GM23338 (cell line): ENCODE results near the gene MS4A5. TPM values are rescaled to one million over a fixed set of nuclear protein-coding genes. Genes with fewer than 3 reads are reported as not detected.

Experiments
- ATAC-seq: fragments of 200-7000 bp; cut with Tn5 transposase; 3 replicates; pipeline ENCODE4 v1.9.1; 2020
- DNase-seq: peaks from one replicate; pipeline ENCODE4 v3.0.0-alpha.2; 2015; ENCODE audit warnings: low spot score
- H2AFZ ChIP-seq: fragments of 200-600 bp; sonication (generic); 2 replicates; pipeline ENCODE4 v1.8.0; 2016; ENCODE audit warnings: antibody characterized with exemption, mild to moderate bottlenecking, moderate library complexity
- H3F3A ChIP-seq: fragments of 200-600 bp; sonication (generic); replicated peaks from 2 replicates; pipeline ENCODE4 v1.8.0; 2017; ENCODE audit warnings: antibody characterized with exemption, mixed run types, low read depth
- H3K27ac ChIP-seq: fragments of 200-600 bp; sonication (generic); 2 replicates; pipeline ENCODE4 v1.6.1; 2016; ENCODE audit warnings: low read depth
- H3K27me3 ChIP-seq: fragments of 200-600 bp; sonication (generic); 2 replicates; pipeline ENCODE4 v1.8.0; 2016; ENCODE audit warnings: mild to moderate bottlenecking, mixed run types, moderate library complexity; ENCODE audit not compliant: insufficient read depth
- H3K36me3 ChIP-seq: fragments of 200-600 bp; sonication (generic); 2 replicates; pipeline ENCODE4 v1.8.0; 2016; ENCODE audit warnings: mild to moderate bottlenecking; ENCODE audit not compliant: insufficient read depth
- H3K4me1 ChIP-seq: fragments of 200-600 bp; sonication (generic); 2 replicates; pipeline ENCODE4 v1.8.0; 2016; ENCODE audit warnings: mild to moderate bottlenecking, moderate library complexity; ENCODE audit not compliant: insufficient read depth
- H3K4me2 ChIP-seq: fragments of 200-600 bp; sonication (generic); 2 replicates; pipeline ENCODE4 v1.7.1; 2017; ENCODE audit warnings: mixed run types
- H3K4me3 ChIP-seq: fragments of 200-600 bp; sonication (generic); 2 replicates; pipeline ENCODE4 v1.6.1; 2016; ENCODE audit warnings: mixed run types
- H3K79me2 ChIP-seq: fragments of 200-600 bp; sonication (generic); replicated peaks from 2 replicates; pipeline ENCODE4 v1.8.0; 2017; ENCODE audit warnings: mild to moderate bottlenecking; ENCODE audit not compliant: insufficient read depth
- H3K9me2 ChIP-seq: fragments of 200-600 bp; sonication (generic); 2 replicates; pipeline ENCODE4 v1.8.0; 2017; ENCODE audit not compliant: insufficient read depth
- H4K20me1 ChIP-seq: fragments of 200-600 bp; sonication (generic); replicated peaks from 2 replicates; pipeline ENCODE4 v1.8.0; 2017; ENCODE audit warnings: mild to moderate bottlenecking; ENCODE audit not compliant: insufficient read depth
- H3K27ac Mint-ChIP-seq: 2 replicates; pipeline ENCODE4 v1.8.0; 2020; ENCODE audit warnings: inconsistent platforms, mild to moderate bottlenecking, moderate library complexity, mixed read lengths
- H3K27me3 Mint-ChIP-seq: 3 replicates; pipeline ENCODE4 v1.8.0; 2022; ENCODE audit warnings: low read depth, mild to moderate bottlenecking, moderate library complexity, mixed read lengths, inconsistent platforms; ENCODE audit not compliant: insufficient read depth, poor library complexity
- H3K36me3 Mint-ChIP-seq: 3 replicates; pipeline ENCODE4 v1.8.0; 2021; ENCODE audit warnings: low read depth, mild to moderate bottlenecking, inconsistent platforms, moderate library complexity, mixed read lengths
- H3K4me1 Mint-ChIP-seq: 3 replicates; pipeline ENCODE4 v1.8.0; 2020; ENCODE audit warnings: mild to moderate bottlenecking, inconsistent platforms, mixed read lengths
- H3K4me3 Mint-ChIP-seq: 3 replicates; pipeline ENCODE4 v1.8.0; 2021; ENCODE audit warnings: moderate library complexity, mild to moderate bottlenecking, inconsistent platforms, mixed read lengths
- H3K9me3 Mint-ChIP-seq: 3 replicates; pipeline ENCODE4 v1.8.0; 2020; ENCODE audit warnings: moderate library complexity, mild to moderate bottlenecking, inconsistent platforms, mixed read lengths
- CREB1 ChIP-seq: fragments of 250-450 bp; sonication (Bioruptor Pico); IDR thresholded peaks from 2 replicates; pipeline ENCODE4 v1.5.0; 2020; ENCODE audit warnings: low read depth, mild to moderate bottlenecking, moderate library complexity
- EZH2 ChIP-seq: fragments of 200-600 bp; sonication (generic); IDR thresholded peaks from one replicate; pipeline ENCODE4 v1.8.0; 2017; ENCODE audit warnings: antibody characterized with exemption, mild to moderate bottlenecking, low read depth; ENCODE audit not compliant: unreplicated experiment
- EZH2phosphoT487 ChIP-seq: fragments of 200-600 bp; sonication (generic); IDR thresholded peaks from one replicate; pipeline ENCODE4 v1.8.1; 2018; ENCODE audit warnings: antibody characterized with exemption; ENCODE audit not compliant: unreplicated experiment
- JUNB ChIP-seq: IDR thresholded peaks from one replicate; pipeline ENCODE4 v1.6.1; 2016; ENCODE audit warnings: antibody characterized with exemption; ENCODE audit not compliant: unreplicated experiment
- NANOG ChIP-seq: IDR thresholded peaks from 2 replicates; pipeline ENCODE4 v1.6.1; 2016; ENCODE audit warnings: antibody characterized with exemption, borderline replicate concordance
- POLR2AphosphoS5 ChIP-seq: IDR thresholded peaks from 2 replicates; pipeline ENCODE4 v1.6.1; 2016; ENCODE audit warnings: antibody characterized with exemption, low read depth
- STAT1 ChIP-seq: IDR thresholded peaks from one replicate; pipeline ENCODE4 v1.6.1; 2016; ENCODE audit warnings: antibody characterized with exemption; ENCODE audit not compliant: unreplicated experiment
- ZNF114 ChIP-seq: fragments of 250-450 bp; sonication (Bioruptor Pico); IDR thresholded peaks from 2 replicates; pipeline ENCODE4 v1.5.0; 2020; ENCODE audit warnings: mild to moderate bottlenecking, moderate library complexity
- ZNF331 ChIP-seq: fragments of 250-450 bp; sonication (Bioruptor Pico); IDR thresholded peaks from 2 replicates; pipeline ENCODE4 v1.5.0; 2020; ENCODE audit warnings: low read depth, mild to moderate bottlenecking, moderate library complexity
- polyA plus RNA-seq: library from polyadenylated mRNA; unstranded; fragments of >200 nt; fragmentation: Nextera tagmentation; extraction: Ambion mirVana; gene quantifications from 2 replicates; pipeline ENCODE4 v1.2.1, GENCODE V29; 2016
- total RNA-seq: library from RNA; depleted of rRNA; stranded (reverse); fragments of >200 nt; shearing (Covaris generic); gene quantifications from 2 replicates; pipeline ENCODE4 v1.2.3, GENCODE V29; 2014
- TF ChIP-seq, protein P1 (sequence below): IDR thresholded peaks from one replicate; pipeline ENCODE4 v1.6.1; 2018; ENCODE audit warnings: antibody characterized with exemption; ENCODE audit not compliant: unreplicated experiment
- TF ChIP-seq, protein P2 (sequence below): fragments of 250-450 bp; sonication (Bioruptor Pico); IDR thresholded peaks from 2 replicates; pipeline ENCODE4 v1.5.0; 2020; ENCODE audit warnings: mild to moderate bottlenecking, moderate library complexity
- TF ChIP-seq, protein P3 (sequence below), 2 experiments: fragments of 200-600 bp in 1 of 2; sonication (generic) in 1 of 2; conservative IDR thresholded peaks; 2 replicates each; pipeline versions ENCODE4 v1.5.1 to v1.6.1; 2016 to 2017; ENCODE audit warnings: antibody characterized with exemption in 2 of 2, low read depth in 2 of 2, mild to moderate bottlenecking in 2 of 2, moderate library complexity in 1 of 2
- TF ChIP-seq, protein P4 (sequence below): IDR thresholded peaks from 2 replicates; pipeline ENCODE4 v1.6.1; 2016; ENCODE audit warnings: antibody characterized with exemption

MS4A5 gene
- total and polyA plus RNA-seq, 2 experiments from 2014 or later, result not detected

DNA sequence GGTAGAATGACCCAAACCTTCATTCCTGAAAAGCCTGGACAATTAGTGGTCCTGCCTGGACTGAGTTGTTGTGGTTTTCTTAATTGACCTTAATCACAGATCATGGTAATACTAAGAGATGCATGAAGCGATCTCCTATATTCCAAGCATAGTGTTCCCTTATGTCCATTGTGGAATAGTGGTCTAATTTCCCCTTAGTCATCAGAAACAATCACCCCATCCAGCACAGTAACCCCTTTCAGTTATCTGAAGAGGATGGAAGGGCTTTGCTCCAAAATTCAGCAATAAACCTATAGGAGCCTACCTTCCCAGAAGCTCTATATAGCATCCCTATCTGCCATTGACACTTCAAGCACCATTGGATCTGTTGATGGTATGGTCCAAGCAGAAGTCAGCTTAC is 6.8 kb upstream of the MS4A5 start:
- H3K4me2 ChIP-seq, result no peak overlapping the region

More for the DNA sequence above, 6.8 kb upstream of the MS4A5 start:
- no peak overlapping the region for H3K27ac ChIP-seq
- Mint-ChIP-seq H3K4me3 (no peak overlapping the region), H3K9me3 (peaks cover 12% of the 10 kb centered on the region; the same call in 2 of the 3 replicates), H3K27me3 (no peaks in the 10 kb centered on the region), H3K36me3 (peaks cover 4% of the 10 kb centered on the region; the same call in 1 of the 3 replicates), H3K4me1 (no peaks in the 10 kb centered on the region), H3K27ac (no peak overlapping the region)
- TF ChIP-seq CREB1 (CRISPR knock-in tag), result no peak
- TF ChIP-seq JUNB, result no peak
- TF ChIP-seq, protein P1, sequence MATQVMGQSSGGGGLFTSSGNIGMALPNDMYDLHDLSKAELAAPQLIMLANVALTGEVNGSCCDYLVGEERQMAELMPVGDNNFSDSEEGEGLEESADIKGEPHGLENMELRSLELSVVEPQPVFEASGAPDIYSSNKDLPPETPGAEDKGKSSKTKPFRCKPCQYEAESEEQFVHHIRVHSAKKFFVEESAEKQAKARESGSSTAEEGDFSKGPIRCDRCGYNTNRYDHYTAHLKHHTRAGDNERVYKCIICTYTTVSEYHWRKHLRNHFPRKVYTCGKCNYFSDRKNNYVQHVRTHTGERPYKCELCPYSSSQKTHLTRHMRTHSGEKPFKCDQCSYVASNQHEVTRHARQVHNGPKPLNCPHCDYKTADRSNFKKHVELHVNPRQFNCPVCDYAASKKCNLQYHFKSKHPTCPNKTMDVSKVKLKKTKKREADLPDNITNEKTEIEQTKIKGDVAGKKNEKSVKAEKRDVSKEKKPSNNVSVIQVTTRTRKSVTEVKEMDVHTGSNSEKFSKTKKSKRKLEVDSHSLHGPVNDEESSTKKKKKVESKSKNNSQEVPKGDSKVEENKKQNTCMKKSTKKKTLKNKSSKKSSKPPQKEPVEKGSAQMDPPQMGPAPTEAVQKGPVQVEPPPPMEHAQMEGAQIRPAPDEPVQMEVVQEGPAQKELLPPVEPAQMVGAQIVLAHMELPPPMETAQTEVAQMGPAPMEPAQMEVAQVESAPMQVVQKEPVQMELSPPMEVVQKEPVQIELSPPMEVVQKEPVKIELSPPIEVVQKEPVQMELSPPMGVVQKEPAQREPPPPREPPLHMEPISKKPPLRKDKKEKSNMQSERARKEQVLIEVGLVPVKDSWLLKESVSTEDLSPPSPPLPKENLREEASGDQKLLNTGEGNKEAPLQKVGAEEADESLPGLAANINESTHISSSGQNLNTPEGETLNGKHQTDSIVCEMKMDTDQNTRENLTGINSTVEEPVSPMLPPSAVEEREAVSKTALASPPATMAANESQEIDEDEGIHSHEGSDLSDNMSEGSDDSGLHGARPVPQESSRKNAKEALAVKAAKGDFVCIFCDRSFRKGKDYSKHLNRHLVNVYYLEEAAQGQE, result no peak
- TF ChIP-seq, protein P2, sequence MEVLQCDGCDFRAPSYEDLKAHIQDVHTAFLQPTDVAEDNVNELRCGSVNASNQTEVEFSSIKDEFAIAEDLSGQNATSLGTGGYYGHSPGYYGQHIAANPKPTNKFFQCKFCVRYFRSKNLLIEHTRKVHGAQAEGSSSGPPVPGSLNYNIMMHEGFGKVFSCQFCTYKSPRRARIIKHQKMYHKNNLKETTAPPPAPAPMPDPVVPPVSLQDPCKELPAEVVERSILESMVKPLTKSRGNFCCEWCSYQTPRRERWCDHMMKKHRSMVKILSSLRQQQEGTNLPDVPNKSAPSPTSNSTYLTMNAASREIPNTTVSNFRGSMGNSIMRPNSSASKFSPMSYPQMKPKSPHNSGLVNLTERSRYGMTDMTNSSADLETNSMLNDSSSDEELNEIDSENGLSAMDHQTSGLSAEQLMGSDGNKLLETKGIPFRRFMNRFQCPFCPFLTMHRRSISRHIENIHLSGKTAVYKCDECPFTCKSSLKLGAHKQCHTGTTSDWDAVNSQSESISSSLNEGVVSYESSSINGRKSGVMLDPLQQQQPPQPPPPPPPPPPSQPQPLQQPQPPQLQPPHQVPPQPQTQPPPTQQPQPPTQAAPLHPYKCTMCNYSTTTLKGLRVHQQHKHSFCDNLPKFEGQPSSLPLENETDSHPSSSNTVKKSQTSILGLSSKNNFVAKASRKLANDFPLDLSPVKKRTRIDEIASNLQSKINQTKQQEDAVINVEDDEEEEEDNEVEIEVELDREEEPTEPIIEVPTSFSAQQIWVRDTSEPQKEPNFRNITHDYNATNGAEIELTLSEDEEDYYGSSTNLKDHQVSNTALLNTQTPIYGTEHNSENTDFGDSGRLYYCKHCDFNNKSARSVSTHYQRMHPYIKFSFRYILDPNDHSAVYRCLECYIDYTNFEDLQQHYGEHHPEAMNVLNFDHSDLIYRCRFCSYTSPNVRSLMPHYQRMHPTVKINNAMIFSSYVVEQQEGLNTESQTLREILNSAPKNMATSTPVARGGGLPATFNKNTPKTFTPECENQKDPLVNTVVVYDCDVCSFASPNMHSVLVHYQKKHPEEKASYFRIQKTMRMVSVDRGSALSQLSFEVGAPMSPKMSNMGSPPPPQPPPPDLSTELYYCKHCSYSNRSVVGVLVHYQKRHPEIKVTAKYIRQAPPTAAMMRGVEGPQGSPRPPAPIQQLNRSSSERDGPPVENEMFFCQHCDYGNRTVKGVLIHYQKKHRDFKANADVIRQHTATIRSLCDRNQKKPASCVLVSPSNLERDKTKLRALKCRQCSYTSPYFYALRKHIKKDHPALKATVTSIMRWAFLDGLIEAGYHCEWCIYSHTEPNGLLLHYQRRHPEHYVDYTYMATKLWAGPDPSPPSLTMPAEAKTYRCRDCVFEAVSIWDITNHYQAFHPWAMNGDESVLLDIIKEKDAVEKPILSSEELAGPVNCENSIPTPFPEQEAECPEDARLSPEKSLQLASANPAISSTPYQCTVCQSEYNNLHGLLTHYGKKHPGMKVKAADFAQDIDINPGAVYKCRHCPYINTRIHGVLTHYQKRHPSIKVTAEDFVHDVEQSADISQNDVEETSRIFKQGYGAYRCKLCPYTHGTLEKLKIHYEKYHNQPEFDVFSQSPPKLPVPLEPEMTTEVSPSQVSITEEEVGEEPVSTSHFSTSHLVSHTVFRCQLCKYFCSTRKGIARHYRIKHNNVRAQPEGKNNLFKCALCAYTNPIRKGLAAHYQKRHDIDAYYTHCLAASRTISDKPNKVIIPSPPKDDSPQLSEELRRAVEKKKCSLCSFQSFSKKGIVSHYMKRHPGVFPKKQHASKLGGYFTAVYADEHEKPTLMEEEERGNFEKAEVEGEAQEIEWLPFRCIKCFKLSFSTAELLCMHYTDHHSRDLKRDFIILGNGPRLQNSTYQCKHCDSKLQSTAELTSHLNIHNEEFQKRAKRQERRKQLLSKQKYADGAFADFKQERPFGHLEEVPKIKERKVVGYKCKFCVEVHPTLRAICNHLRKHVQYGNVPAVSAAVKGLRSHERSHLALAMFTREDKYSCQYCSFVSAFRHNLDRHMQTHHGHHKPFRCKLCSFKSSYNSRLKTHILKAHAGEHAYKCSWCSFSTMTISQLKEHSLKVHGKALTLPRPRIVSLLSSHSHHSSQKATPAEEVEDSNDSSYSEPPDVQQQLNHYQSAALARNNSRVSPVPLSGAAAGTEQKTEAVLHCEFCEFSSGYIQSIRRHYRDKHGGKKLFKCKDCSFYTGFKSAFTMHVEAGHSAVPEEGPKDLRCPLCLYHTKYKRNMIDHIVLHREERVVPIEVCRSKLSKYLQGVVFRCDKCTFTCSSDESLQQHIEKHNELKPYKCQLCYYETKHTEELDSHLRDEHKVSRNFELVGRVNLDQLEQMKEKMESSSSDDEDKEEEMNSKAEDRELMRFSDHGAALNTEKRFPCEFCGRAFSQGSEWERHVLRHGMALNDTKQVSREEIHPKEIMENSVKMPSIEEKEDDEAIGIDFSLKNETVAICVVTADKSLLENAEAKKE (CRISPR knock-in tag), result no peak
- no peak for TF ChIP-seq STAT1
- TF ChIP-seq NANOG, result no peak
- no peak for TF ChIP-seq EZH2
- TF ChIP-seq ZNF331 (CRISPR knock-in tag), result no peak
- no peak for TF ChIP-seq EZH2phosphoT487
- TF ChIP-seq POLR2AphosphoS5, result no peak
- TF ChIP-seq, protein P3, sequence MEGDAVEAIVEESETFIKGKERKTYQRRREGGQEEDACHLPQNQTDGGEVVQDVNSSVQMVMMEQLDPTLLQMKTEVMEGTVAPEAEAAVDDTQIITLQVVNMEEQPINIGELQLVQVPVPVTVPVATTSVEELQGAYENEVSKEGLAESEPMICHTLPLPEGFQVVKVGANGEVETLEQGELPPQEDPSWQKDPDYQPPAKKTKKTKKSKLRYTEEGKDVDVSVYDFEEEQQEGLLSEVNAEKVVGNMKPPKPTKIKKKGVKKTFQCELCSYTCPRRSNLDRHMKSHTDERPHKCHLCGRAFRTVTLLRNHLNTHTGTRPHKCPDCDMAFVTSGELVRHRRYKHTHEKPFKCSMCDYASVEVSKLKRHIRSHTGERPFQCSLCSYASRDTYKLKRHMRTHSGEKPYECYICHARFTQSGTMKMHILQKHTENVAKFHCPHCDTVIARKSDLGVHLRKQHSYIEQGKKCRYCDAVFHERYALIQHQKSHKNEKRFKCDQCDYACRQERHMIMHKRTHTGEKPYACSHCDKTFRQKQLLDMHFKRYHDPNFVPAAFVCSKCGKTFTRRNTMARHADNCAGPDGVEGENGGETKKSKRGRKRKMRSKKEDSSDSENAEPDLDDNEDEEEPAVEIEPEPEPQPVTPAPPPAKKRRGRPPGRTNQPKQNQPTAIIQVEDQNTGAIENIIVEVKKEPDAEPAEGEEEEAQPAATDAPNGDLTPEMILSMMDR (conservative IDR thresholded peaks at IDR 0.05; ENCODE audit: low read depth in 2 of 2), result no peak
- TF ChIP-seq ZNF114 (CRISPR knock-in tag), result no peak
- TF ChIP-seq, protein P4, sequence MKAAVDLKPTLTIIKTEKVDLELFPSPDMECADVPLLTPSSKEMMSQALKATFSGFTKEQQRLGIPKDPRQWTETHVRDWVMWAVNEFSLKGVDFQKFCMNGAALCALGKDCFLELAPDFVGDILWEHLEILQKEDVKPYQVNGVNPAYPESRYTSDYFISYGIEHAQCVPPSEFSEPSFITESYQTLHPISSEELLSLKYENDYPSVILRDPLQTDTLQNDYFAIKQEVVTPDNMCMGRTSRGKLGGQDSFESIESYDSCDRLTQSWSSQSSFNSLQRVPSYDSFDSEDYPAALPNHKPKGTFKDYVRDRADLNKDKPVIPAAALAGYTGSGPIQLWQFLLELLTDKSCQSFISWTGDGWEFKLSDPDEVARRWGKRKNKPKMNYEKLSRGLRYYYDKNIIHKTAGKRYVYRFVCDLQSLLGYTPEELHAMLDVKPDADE, result no peak
- ATAC-seq, result no peak
- no peak for DNase-seq
- H3K4me1 ChIP-seq, result no peaks in the 10 kb centered on the region
- H4K20me1 ChIP-seq, result no peaks in the 10 kb centered on the region
- H3K27me3 ChIP-seq, result no peaks in the 10 kb centered on the region
- no peaks in the 10 kb centered on the region for H3K79me2 ChIP-seq
- H3F3A ChIP-seq, result no peaks in the 10 kb centered on the region
- H3K4me3 ChIP-seq, result no peak overlapping the region
- H2AFZ ChIP-seq, result no peak overlapping the region
- H3K9me2 ChIP-seq, result peaks cover 3% of the 10 kb centered on the region; the same call in 1 of the 2 replicates
- no peaks in the 10 kb centered on the region for H3K36me3 ChIP-seq
